Activated B cell treated with CpG ODN at 0.5 μM for 24 hours (primary cell): ENCODE measurements around the gene EVL. TPM values are rescaled to one million over a fixed set of nuclear protein-coding genes. Genes with fewer than 3 reads are reported as not detected.

Experiments used
- ATAC-seq: fragments of 200-7000 bp; cut with Tn5 transposase; one replicate; pipeline ENCODE4 v1.10.0; 2021; ENCODE audit warnings: low read depth, mild to moderate bottlenecking, moderate library complexity
- CTCF ChIA-PET: fragments of 350-600 bp; sonication (Branson Sonifier 250); formaldehyde crosslinking; loops from one replicate; lab custom pipeline; 2021; ENCODE audit warnings: antibody characterized with exemption; lab: Charles Lee
- POLR2A ChIA-PET: fragments of 350-600 bp; sonication (Branson Sonifier 250); formaldehyde crosslinking; loops from one replicate; lab custom pipeline; 2021; ENCODE audit warnings: antibody characterized with exemption; lab: Charles Lee
- DNase-seq: peaks from one replicate; pipeline ENCODE4 v3.0.0; 2022
- H3K27ac Mint-ChIP-seq: one replicate; pipeline ENCODE4 v1.8.0; 2020; ENCODE audit warnings: mixed read lengths
- H3K27me3 Mint-ChIP-seq: one replicate; pipeline ENCODE4 v1.8.0; 2021; ENCODE audit warnings: mixed read lengths
- H3K36me3 Mint-ChIP-seq: one replicate; pipeline ENCODE4 v1.8.0; 2021; ENCODE audit warnings: low read depth, mixed read lengths
- H3K4me1 Mint-ChIP-seq: one replicate; pipeline ENCODE4 v1.8.0; 2021; ENCODE audit warnings: mixed read lengths
- H3K4me3 Mint-ChIP-seq: one replicate; pipeline ENCODE4 v1.8.0; 2020; ENCODE audit warnings: mild to moderate bottlenecking, mixed read lengths
- H3K9me3 Mint-ChIP-seq: one replicate; pipeline ENCODE4 v1.8.0; 2020; ENCODE audit warnings: mixed read lengths
- CTCF ChIP-seq: fragments of 200-600 bp; IDR thresholded peaks from one replicate; pipeline ENCODE4 v1.8.0; 2022; ENCODE audit warnings: antibody characterized with exemption, mild to moderate bottlenecking
- intact Hi-C: fragments of 100-400 bp; cut with micrococcal nuclease; formaldehyde crosslinking; loops from one replicate; pipeline ENCODE4 v1.15.1; 2024
- total RNA-seq: library from RNA; stranded (reverse); gene quantifications from 2 replicates; pipeline ENCODE4 v1.2.3, GENCODE V29; 2022

The EVL gene
- total RNA-seq, 1 donor from 2014 or later: 272 TPM

GRCh38 chr14:100122481-100123223 lies 57.4 kb downstream of the EVL start:
- intact Hi-C loops: no loop called here
- H3K4me1 Mint-ChIP-seq: peaks cover 15% of the 10 kb centered on the region
- DNase-seq (no peak), ATAC-seq (no peak)
- H3K27me3 Mint-ChIP-seq: no peaks in the 10 kb centered on the region
- no peak overlapping the region for H3K27ac Mint-ChIP-seq
- no peaks in the 10 kb centered on the region for H3K9me3 Mint-ChIP-seq
- peaks cover 84% of the 10 kb centered on the region for H3K36me3 Mint-ChIP-seq
- ChIA-PET CTCF (interaction anchor here (2.1 kb wide), 1 partner anchor 14 kb away, joined by 11 read pairs; no protein-coding TSS in a partner anchor), POLR2A (no interaction called here)
- H3K4me3 Mint-ChIP-seq: no peak overlapping the region
- no peak for TF ChIP-seq CTCF

- H3K36me3 Mint-ChIP-seq: peaks cover 81% of the 10 kb centered on the region
- POLR2A ChIA-PET: no interaction called here
- H3K27ac Mint-ChIP-seq: no peak overlapping the region
- no peak overlapping the region for H3K4me3 Mint-ChIP-seq
- H3K4me1 Mint-ChIP-seq: peaks cover 5% of the 10 kb centered on the region
- H3K9me3 Mint-ChIP-seq: no peaks in the 10 kb centered on the region
- no peaks in the 10 kb centered on the region for H3K27me3 Mint-ChIP-seq
- no peak for TF ChIP-seq CTCF
- DNase-seq (no peak), ATAC-seq (no peak)
- CTCF ChIA-PET: no interaction called here
- intact Hi-C loops: no loop called here
Observed at GRCh38 chr14:100123618-100124017, 58.4 kb downstream of the EVL start.

GRCh38 chr14:100124551-100125088 lies 59.4 kb downstream of the EVL start:
- Mint-ChIP-seq H3K4me1 (no peaks in the 10 kb centered on the region), H3K27ac (no peak overlapping the region), H3K27me3 (no peaks in the 10 kb centered on the region), H3K9me3 (no peaks in the 10 kb centered on the region), H3K4me3 (no peak overlapping the region), H3K36me3 (peaks cover 79% of the 10 kb centered on the region)
- no peak for ATAC-seq
- no peak for DNase-seq
- POLR2A ChIA-PET: no interaction called here
- no peak for TF ChIP-seq CTCF
- intact Hi-C loops: no loop called here
- CTCF ChIA-PET: no interaction called here

GRCh38 chr14:100126401-100126800 lies 61.2 kb downstream of the EVL start:
- no peak overlapping the region for H3K27ac Mint-ChIP-seq

More at GRCh38 chr14:100126401-100126800, 61.2 kb downstream of the EVL start:
- peaks cover 80% of the 10 kb centered on the region for H3K36me3 Mint-ChIP-seq
- no peak overlapping the region for H3K4me3 Mint-ChIP-seq
- no peaks in the 10 kb centered on the region for H3K4me1 Mint-ChIP-seq
- ChIA-PET POLR2A (interaction anchor here (0.6 kb wide), 1 partner anchor 40 kb away, joined by 3 read pairs; no protein-coding TSS in a partner anchor), CTCF (interaction anchor here (1.4 to 2.1 kb wide), 2 partner anchors 18 to 66 kb away, joined by 5 read pairs; no protein-coding TSS in a partner anchor)
- intact Hi-C loops: no loop called here
- no peak for TF ChIP-seq CTCF
- H3K27me3 Mint-ChIP-seq: no peaks in the 10 kb centered on the region
- H3K9me3 Mint-ChIP-seq: no peaks in the 10 kb centered on the region
- ATAC-seq: no peak
- no peak for DNase-seq
